Breast epithelium (tissue), 3 donors: ENCODE results near the gene SNAPC4.

Source experiments
- POLR2A ChIP-seq: fragments of 450-650 bp; IDR thresholded peaks from one replicate; pipeline ENCODE4 v1.6.1; 2016; ENCODE audit warnings: antibody characterized with exemption, mild to moderate bottlenecking, moderate library complexity
- TF ChIP-seq, protein P1 (sequence below), 3 donors: fragments of 450-650 bp; IDR thresholded peaks; one replicate each; pipeline ENCODE4 v1.5.1; 2016 to 2017; ENCODE audit warnings: antibody characterized with exemption in 3 of 3, mild to moderate bottlenecking in 3 of 3, moderate library complexity in 3 of 3

DNA sequence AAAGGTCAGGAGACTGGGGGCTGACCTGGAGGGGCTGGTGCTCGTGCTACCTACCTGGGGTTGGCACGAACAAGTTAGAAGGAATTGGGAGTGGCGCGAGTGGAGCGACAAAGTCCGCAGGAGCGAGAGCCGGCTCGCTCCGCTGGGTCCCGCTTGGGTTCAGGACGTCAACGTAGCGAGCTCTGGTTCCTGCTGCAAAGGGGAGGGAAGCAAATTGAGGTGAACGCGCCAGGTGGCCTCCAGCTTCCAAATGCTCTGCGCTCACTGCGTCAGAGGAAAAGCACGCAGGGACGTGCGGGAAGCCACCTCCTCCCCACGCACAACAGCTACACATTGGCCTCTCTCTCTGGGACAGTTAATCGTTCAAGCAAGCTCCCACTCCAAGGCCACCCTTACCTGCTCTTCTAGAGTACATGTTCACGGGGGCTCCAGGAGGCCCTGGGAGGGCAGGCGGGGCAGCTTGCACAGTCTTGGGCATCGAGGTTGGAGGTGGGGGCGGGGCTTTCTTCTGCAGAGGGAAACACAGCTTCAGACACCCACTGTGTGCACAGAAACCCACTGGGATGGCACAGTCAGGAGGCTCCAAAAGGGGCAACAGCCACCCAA is 47.3 kb upstream of the SNAPC4 start:
- TF ChIP-seq, protein P1, sequence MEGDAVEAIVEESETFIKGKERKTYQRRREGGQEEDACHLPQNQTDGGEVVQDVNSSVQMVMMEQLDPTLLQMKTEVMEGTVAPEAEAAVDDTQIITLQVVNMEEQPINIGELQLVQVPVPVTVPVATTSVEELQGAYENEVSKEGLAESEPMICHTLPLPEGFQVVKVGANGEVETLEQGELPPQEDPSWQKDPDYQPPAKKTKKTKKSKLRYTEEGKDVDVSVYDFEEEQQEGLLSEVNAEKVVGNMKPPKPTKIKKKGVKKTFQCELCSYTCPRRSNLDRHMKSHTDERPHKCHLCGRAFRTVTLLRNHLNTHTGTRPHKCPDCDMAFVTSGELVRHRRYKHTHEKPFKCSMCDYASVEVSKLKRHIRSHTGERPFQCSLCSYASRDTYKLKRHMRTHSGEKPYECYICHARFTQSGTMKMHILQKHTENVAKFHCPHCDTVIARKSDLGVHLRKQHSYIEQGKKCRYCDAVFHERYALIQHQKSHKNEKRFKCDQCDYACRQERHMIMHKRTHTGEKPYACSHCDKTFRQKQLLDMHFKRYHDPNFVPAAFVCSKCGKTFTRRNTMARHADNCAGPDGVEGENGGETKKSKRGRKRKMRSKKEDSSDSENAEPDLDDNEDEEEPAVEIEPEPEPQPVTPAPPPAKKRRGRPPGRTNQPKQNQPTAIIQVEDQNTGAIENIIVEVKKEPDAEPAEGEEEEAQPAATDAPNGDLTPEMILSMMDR (IDR thresholded peaks at IDR 0.05) = no peak
- TF ChIP-seq POLR2A = no peak
